Activated T-helper 1 cell treated with anti-CD3 and anti-CD28 coated beads, Interleukin-12 subunit alpha, Interleukin-12 subunit beta, Interleukin-2, Interleukin-4 antibody, amounts not matched to agents 30 ng/mL and 10 ng/mL and 1 ng/mL, durations not matched to agents 14 hours and 24 hours and 36 hours (primary cell): Measurements from ENCODE around the gene PIWIL1. TPM values are rescaled to one million over a fixed set of nuclear protein-coding genes. Genes with fewer than 3 reads are reported as not detected.

Source experiments
- DNase-seq: peaks from one replicate; pipeline ENCODE4 v3.0.0; 2021; ENCODE audit warnings: low spot score
- H3K27ac Mint-ChIP-seq: one replicate; pipeline ENCODE4 v1.8.0; 2021; ENCODE audit warnings: mild to moderate bottlenecking, mixed read lengths
- H3K27me3 Mint-ChIP-seq: one replicate; pipeline ENCODE4 v1.8.0; 2022; ENCODE audit warnings: mild to moderate bottlenecking, moderate library complexity, mixed read lengths; ENCODE audit not compliant: insufficient read depth
- H3K36me3 Mint-ChIP-seq: one replicate; pipeline ENCODE4 v1.8.0; 2021; ENCODE audit warnings: low read depth, mixed read lengths
- H3K4me1 Mint-ChIP-seq: one replicate; pipeline ENCODE4 v1.8.0; 2021; ENCODE audit warnings: low read depth, mixed read lengths
- H3K4me3 Mint-ChIP-seq: one replicate; pipeline ENCODE4 v1.8.0; 2021; ENCODE audit warnings: mild to moderate bottlenecking, moderate library complexity, mixed read lengths
- H3K9me3 Mint-ChIP-seq: one replicate; pipeline ENCODE4 v1.8.0; 2021; ENCODE audit warnings: mixed read lengths
- intact Hi-C: fragments of 100-400 bp; cut with micrococcal nuclease; formaldehyde crosslinking; loops from one replicate; pipeline ENCODE4 v1.15.1; 2024
- total RNA-seq: library from RNA; stranded (reverse); gene quantifications from 2 replicates; pipeline ENCODE4 v1.2.3, GENCODE V29; 2022

PIWIL1 gene
- total RNA-seq, 1 donor from 2014 or later: not detected

- intact Hi-C loops: no loop called here
- Mint-ChIP-seq H3K4me3 (no peak overlapping the region), H3K9me3 (no peaks in the 10 kb centered on the region)
Measured at GRCh38 chr12:130367523-130367922, 29.8 kb downstream of the PIWIL1 start.

DNA sequence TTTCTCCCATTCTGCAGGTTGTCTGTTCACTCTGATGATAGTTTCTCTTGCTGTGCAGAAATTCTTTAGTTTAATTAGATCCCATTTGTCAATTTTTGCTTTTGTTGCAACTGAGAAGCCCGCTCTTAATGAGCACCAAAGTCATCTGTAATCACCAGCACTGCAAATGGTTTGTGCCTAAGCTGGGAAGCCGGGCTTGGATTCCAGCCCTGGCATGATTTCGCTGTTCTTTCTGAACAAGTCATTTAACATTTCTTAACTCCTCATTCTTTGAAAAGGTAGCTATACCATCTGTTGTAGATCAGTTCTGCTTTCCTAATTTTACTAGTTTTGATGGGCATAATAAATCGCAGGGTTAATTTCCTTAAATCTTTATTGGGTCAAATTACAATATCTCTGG, 32.1 kb downstream of the PIWIL1 start:
- DNase-seq: no peak
- H3K27me3 Mint-ChIP-seq: no peaks in the 10 kb centered on the region
- intact Hi-C loops: no loop called here
- no peak overlapping the region for H3K27ac Mint-ChIP-seq
- H3K4me1 Mint-ChIP-seq: no peaks in the 10 kb centered on the region
- no peak overlapping the region for H3K4me3 Mint-ChIP-seq
- H3K9me3 Mint-ChIP-seq: no peaks in the 10 kb centered on the region
- H3K36me3 Mint-ChIP-seq: no peaks in the 10 kb centered on the region

More at GRCh38 chr12:130367523-130367922, 29.8 kb downstream of the PIWIL1 start:
- Mint-ChIP-seq H3K27me3 (no peaks in the 10 kb centered on the region), H3K36me3 (no peaks in the 10 kb centered on the region), H3K27ac (no peak overlapping the region), H3K4me1 (no peaks in the 10 kb centered on the region)
- no peak for DNase-seq

DNA sequence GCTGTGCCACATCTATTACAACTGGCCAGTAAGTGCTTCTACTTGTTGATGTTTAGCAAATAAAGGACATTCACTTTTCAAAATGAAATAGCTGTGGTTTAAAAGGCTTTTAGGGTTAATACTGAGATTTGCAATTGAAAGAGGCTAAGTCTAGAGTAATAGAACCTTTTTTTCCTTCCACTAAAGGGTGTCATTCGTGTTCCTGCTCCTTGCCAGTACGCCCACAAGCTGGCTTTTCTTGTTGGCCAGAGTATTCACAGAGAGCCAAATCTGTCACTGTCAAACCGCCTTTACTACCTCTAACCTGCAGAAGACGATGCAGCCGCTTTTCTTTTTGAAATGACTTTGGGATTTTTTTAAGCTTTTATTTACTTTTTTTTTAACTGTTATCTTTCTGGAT, 33.6 kb downstream of the PIWIL1 start:
- intact Hi-C loops: no loop called here
- H3K9me3 Mint-ChIP-seq: no peaks in the 10 kb centered on the region
- H3K36me3 Mint-ChIP-seq: no peaks in the 10 kb centered on the region
- no peak overlapping the region for H3K4me3 Mint-ChIP-seq
- DNase-seq: no peak
- H3K27ac Mint-ChIP-seq: no peak overlapping the region
- H3K27me3 Mint-ChIP-seq: no peaks in the 10 kb centered on the region
- no peaks in the 10 kb centered on the region for H3K4me1 Mint-ChIP-seq

- Mint-ChIP-seq H3K27me3 (no peaks in the 10 kb centered on the region), H3K27ac (no peak overlapping the region), H3K9me3 (no peaks in the 10 kb centered on the region), H3K36me3 (no peaks in the 10 kb centered on the region), H3K4me1 (no peaks in the 10 kb centered on the region), H3K4me3 (no peak overlapping the region)
- DNase-seq: no peak
- intact Hi-C loops: no loop called here
Measured at GRCh38 chr12:130372936-130373335, 35.2 kb downstream of the PIWIL1 start.

- H3K36me3 Mint-ChIP-seq: no peaks in the 10 kb centered on the region
- DNase-seq: no peak
- H3K9me3 Mint-ChIP-seq: no peaks in the 10 kb centered on the region
Measured at GRCh38 chr12:130374083-130374482, 36.4 kb downstream of the PIWIL1 start.

DNA sequence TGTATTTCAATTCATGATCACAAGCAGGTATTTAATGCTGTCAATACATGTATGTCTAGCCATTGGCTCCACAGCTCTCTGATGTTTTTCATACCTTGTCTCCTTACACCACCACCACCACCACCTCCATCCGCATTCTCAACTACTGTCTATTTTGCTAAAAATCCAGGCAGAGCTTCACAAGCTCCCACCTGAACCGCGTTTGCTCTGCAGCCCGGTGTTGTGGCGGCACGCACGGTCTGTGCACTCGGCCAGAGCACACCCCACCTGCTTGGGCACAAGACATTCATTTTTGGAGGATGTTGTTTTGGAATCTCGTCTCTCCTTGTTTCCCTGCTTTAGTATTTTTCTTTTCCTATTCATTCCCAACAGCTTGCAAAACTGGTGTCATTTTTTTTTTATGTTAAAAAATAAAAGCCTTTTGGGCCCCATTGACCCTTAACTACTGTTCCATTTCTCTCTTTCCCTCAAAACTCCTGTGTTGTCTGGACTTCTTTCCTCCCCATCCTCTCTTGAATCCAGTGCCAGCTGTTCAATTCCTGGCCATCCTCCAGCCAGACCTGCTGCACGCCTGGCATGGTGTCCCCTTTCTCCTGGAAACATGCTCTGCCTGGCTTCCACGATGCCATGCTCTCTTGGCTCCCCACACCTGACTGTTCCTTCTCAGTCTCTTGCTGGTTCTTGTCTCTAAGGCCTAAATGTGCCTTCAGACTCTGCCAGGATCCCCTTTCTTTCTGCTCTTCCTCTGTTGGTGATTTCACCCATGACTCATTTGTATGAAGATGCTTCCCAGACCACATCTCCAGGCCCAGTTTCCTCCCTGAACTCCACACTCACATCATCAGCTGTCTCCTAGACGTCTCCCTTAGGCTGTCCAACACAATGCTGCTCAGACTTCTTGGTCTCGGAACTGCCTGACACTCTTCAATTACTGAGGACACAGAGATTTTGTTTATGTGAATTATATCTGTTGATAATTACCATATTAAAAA, 37.9 kb downstream of the PIWIL1 start:
- no peaks in the 10 kb centered on the region for H3K9me3 Mint-ChIP-seq
- H3K27me3 Mint-ChIP-seq: no peaks in the 10 kb centered on the region
- intact Hi-C loops: no loop called here
- DNase-seq: no peak
- no peak overlapping the region for H3K27ac Mint-ChIP-seq
- no peaks in the 10 kb centered on the region for H3K36me3 Mint-ChIP-seq
- H3K4me1 Mint-ChIP-seq: no peaks in the 10 kb centered on the region
- no peak overlapping the region for H3K4me3 Mint-ChIP-seq

More at GRCh38 chr12:130374083-130374482, 36.4 kb downstream of the PIWIL1 start:
- Mint-ChIP-seq H3K27ac (no peak overlapping the region), H3K4me1 (no peaks in the 10 kb centered on the region), H3K4me3 (no peak overlapping the region), H3K27me3 (no peaks in the 10 kb centered on the region)
- intact Hi-C loops: no loop called here

DNA sequence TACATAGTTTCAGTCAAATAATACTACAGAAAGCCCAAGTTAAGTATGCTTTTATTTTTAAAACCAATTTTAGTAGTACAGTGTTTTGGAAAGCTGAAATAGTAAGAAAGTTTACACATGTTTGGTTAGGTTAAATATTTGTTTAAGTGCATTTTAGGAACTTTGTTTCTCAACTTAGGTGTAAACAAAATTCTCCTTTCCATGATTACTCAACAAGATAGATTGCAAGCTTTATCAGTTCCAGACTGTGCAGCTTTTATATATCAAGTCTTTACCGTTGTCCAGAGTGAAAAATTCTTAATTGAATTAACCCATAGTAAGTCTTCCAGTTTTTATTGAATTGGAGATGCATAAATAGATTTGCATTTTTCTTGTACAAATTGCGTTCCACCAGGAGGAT, 45.1 kb downstream of the PIWIL1 start:
- Mint-ChIP-seq H3K4me3 (no peak overlapping the region), H3K9me3 (peaks cover 11% of the 10 kb centered on the region), H3K4me1 (no peaks in the 10 kb centered on the region), H3K27ac (no peak overlapping the region), H3K36me3 (no peaks in the 10 kb centered on the region), H3K27me3 (no peaks in the 10 kb centered on the region)
- intact Hi-C loops: no loop called here
- DNase-seq: no peak

DNA sequence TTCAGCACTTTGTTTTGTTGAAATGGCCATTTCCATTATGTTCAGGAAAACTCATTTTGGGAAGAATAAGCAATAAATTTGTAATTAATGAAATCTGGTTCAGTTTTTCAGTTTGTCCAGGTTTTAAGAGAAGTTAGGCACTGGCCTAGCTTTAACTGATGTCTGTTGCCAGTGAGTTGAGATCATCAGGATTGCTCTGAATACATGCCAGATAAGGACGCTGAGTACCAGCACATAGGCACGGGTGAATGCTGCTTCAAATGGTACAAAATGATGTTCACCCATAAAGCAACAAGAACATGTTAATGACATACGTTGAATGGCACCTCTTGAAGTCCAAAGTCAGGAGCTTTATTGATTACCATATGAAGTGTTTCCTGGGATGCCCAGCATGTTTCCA, 46.5 kb downstream of the PIWIL1 start:
- no peaks in the 10 kb centered on the region for H3K36me3 Mint-ChIP-seq
- no peak overlapping the region for H3K27ac Mint-ChIP-seq
- H3K9me3 Mint-ChIP-seq: peaks cover 24% of the 10 kb centered on the region
- H3K4me1 Mint-ChIP-seq: no peaks in the 10 kb centered on the region
- H3K4me3 Mint-ChIP-seq: no peak overlapping the region
- no peak for DNase-seq
- H3K27me3 Mint-ChIP-seq: no peaks in the 10 kb centered on the region
- intact Hi-C loops: no loop called here

- intact Hi-C loops: no loop called here
- Mint-ChIP-seq H3K4me1 (no peaks in the 10 kb centered on the region), H3K27ac (no peak overlapping the region)
Measured at GRCh38 chr12:130385193-130385592, 47.5 kb downstream of the PIWIL1 start.

DNA sequence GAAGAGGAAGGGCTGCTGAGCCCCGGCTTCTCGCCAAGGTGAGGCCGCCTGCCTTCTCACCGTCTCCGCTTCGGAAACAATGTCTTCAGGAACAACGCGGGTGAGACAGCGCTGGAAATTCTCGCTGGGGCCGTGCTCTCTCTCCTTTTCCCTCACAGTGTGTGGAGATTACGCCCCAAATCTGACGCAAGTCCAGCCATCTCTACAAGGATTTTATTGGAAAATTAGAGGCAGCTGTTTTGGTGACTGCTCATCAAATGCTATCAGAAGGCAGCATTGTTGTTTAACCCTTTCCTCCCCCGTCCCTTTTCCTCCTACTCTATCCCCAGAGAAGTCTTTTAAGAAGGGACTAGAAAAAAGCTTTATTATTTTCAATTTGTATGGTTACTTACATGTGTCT, 53.5 kb downstream of the PIWIL1 start:
- Mint-ChIP-seq H3K27me3 (no peaks in the 10 kb centered on the region), H3K4me3 (no peak overlapping the region), H3K4me1 (peaks cover 10% of the 10 kb centered on the region), H3K36me3 (no peaks in the 10 kb centered on the region), H3K9me3 (peaks cover 22% of the 10 kb centered on the region), H3K27ac (no peak overlapping the region)
- intact Hi-C loops: no loop called here
- DNase-seq: no peak

More at GRCh38 chr12:130385193-130385592, 47.5 kb downstream of the PIWIL1 start:
- no peak for DNase-seq
- H3K4me3 Mint-ChIP-seq: no peak overlapping the region
- H3K9me3 Mint-ChIP-seq: peaks cover 25% of the 10 kb centered on the region
- no peaks in the 10 kb centered on the region for H3K36me3 Mint-ChIP-seq
- H3K27me3 Mint-ChIP-seq: no peaks in the 10 kb centered on the region

GRCh38 chr12:130394906-130395305, 57.2 kb downstream of the PIWIL1 start:
- H3K4me1 Mint-ChIP-seq: peaks cover 10% of the 10 kb centered on the region
- no peaks in the 10 kb centered on the region for H3K36me3 Mint-ChIP-seq
- H3K27ac Mint-ChIP-seq: no peak overlapping the region
- H3K27me3 Mint-ChIP-seq: no peaks in the 10 kb centered on the region
- no peak overlapping the region for H3K4me3 Mint-ChIP-seq
- DNase-seq: no peak
- H3K9me3 Mint-ChIP-seq: peaks cover 4% of the 10 kb centered on the region
- intact Hi-C loops: no loop called here

GRCh38 chr12:130396667-130397066, 59.0 kb downstream of the PIWIL1 start:
- no peak overlapping the region for H3K27ac Mint-ChIP-seq
- H3K9me3 Mint-ChIP-seq: no peaks in the 10 kb centered on the region
- H3K4me3 Mint-ChIP-seq: no peak overlapping the region
- H3K4me1 Mint-ChIP-seq: peaks cover 10% of the 10 kb centered on the region
- no peaks in the 10 kb centered on the region for H3K27me3 Mint-ChIP-seq
- intact Hi-C loops: no loop called here
- no peaks in the 10 kb centered on the region for H3K36me3 Mint-ChIP-seq
- DNase-seq: no peak

DNA sequence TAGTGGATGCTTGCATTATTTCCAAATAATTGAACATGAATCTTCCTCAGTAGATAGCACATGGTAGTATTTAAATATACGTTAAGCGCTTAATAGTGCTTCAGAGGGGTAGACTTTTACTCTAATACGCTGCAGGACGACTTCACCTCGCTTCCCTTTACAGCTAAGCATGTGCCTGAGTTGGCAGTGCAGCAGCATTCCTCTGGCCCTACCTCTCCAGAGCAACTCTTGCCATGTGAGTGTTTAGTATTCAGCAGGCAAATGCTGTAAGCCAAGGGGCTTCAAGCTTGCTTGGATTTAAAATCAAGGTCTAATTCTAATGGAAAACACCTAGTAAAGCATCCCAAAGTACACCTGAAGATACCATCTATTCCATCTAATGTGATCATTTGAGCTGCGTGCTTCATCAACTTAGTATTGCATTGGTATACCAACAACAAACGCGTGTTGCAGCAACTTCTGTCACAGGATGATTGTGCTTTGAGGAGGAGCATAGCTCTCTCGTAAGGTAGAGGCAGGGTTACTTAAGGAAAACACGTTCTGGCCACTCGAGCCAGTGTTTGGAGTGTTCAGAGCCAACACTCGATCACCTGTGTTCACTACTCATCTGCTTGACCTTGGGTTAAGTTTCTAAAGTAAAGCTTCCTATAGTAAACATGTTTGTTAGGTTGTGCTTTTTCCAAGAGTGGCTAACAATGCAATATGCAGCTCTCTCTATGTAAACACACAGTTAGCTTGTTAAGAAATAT, 60.6 kb downstream of the PIWIL1 start:
- H3K27me3 Mint-ChIP-seq: no peaks in the 10 kb centered on the region
- peaks cover 10% of the 10 kb centered on the region for H3K4me1 Mint-ChIP-seq
- no peaks in the 10 kb centered on the region for H3K36me3 Mint-ChIP-seq
- no peak for DNase-seq
- no peaks in the 10 kb centered on the region for H3K9me3 Mint-ChIP-seq
- H3K4me3 Mint-ChIP-seq: no peak overlapping the region
- no peak overlapping the region for H3K27ac Mint-ChIP-seq
- intact Hi-C loops: no loop called here
